DMS114 treated with DMSO at 0.1 percent for 48 hours (cell line): ENCODE results near the gene TPRX1.
"Not testable (repeated sequence)": the region's sequence is repeated elsewhere in the genome, so short reads cannot be mapped to it uniquely, and the experiment has no call there.

Experiments used
- DNase-seq: peaks from one replicate; lab custom pipeline; 2025; ENCODE audit not compliant: unreplicated experiment; lab: John Stamatoyannopoulos, UW

Gene TPRX1

DNA sequence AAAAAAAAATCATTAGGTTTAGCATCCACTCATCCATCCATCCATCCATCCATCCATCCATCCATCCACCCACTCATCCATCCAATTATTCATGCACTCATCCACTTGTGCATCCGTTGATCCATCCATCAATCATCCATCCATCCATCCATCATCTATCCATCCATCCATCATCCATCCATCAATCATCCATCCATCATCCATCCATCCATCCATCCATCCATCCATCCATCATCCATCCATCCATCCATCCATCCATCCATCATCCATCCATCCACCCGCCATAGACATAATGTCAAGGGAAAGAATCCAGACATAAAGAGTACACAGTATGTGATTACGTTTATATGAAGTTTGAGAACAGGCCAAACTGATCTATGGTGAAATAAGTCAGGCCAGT lies 34.8 kb downstream of the TPRX1 start:
- no peak for DNase-seq

DNA sequence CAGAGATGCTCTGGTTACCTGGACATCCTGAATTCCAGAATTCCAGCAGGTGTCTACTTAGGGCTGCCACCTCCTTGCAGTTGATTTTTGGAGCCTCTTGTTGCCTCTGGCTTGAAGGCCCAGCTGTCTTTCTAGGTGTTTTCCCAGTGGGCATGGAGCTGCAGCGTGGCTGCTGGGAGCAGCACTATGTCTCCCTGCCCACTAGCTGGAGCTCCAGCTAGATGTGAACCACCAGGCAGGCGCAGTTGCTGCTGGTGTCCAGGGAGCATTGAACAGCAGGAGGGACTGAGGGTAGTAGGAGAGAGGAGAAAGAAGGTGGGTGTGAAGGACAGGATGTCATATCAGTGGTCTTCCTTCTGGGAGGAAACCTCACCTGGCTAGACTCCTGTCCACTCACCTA lies 35.7 kb downstream of the TPRX1 start:
- no peak for DNase-seq

DNA sequence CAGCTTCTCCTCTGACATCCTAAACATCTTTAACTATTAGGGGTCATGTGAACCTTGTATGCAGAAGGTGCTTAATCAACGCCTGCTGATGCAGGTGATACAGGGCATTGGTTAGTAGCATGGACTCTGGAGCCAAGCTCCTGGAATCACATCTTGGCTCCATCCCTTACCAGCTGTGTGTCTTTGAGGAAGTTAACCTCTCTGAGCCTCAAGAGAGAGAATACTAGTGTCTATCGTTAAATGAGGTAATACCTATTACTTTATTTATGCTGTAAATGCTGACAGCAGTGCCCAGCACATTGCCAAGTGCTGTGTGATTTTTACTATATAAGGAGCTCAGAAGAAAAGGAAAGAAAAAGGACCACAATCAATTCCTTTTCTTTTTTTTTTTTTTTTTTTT lies 37.0 kb downstream of the TPRX1 start:
- no peak for DNase-seq

DNA sequence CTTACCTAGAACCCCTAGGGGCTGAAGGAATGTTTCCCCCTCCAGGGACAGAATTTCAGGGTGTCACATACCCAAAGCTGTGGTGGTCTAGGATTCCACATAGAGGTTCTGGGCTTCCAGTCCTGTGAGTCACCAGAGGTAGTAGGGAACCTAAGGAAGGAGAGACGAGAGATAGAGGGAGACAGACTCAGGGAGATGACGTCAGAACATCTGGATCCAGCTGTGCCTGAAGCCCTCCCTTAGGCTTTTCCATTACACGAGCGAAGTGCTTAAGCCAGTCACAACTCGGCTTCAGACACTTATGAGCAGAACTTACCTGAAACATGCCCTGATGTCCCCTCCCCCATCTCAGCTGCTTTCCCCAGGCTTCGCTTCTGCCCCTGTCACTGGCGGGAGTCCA lies 37.7 kb downstream of the TPRX1 start:
- DNase-seq: no peak

DNA sequence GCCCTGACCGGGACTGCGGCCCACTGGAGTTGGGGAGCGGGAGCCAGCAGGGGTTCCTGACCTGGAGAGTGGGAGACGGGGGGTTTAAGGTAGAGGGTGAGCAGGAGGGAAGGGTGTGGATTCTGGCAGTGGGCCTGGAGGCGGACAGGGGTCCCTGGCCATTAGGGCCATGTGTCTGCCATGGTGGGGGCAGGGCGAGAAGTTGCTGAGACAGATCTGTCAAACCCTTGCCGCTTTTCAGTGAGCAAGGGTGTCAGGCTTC lies 38.1 kb downstream of the TPRX1 start:
- no peak for DNase-seq

DNA sequence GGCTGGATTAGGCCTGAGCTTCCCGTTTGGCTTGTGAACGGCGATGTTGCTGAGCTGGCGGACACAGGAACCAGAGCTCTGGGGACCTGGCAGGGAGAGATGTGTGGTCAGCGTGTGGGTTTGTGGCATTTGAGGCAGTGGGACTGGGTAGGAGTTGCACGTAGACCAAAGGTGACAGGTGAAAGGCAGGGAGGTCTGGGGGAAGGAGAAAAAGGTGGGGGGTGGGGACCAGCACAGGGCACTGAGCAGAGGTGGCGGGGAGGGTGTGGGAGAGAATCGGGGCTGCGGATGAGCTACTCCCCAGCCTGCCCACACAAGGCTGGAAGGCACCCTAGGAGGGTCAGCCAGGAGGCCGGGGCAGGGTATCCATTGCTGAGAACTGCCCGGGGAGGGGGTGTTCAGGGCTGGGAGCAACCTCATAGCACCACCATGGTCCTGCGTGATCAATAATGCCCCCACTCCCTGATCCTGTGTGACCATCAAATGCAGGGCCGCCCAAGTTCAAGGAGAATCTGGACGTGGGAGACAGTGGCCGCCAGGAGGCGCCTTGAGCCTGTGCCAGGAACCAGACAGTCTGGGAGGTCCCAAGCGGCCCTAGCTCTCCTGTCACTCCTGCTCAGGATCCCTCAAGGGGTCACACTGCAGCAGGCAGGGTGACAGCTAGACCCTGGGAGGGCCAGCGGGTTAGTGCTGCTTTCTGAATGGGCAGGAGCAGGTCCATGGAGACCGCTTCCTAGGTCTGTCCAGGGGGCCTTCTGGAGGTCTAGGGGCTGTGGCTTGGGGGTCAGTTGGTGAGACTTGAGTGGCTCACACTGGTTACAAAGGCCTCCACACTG lies 38.6 kb downstream of the TPRX1 start:
- DNase-seq: no peak

DNA sequence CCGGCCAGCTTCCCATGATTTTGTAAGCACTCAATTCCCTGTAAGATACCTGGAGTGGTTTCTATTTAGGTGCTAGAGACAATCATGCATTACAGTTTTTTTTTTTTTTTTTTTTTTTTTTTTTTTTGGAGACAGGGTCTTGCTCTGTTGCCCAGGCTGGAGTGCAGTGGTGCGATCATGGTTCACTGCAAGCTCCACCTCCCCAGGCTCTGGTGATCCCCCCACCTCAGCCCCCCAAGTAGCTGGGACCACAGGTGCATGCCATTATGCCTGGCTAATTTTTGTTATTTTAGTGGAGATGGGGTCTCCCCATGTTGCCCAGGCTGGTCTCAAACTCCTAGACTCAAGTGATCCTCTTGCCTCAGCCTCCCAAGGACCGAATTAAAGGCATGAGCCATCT lies 39.6 kb downstream of the TPRX1 start:
- not testable (repeated sequence) for DNase-seq

DNA sequence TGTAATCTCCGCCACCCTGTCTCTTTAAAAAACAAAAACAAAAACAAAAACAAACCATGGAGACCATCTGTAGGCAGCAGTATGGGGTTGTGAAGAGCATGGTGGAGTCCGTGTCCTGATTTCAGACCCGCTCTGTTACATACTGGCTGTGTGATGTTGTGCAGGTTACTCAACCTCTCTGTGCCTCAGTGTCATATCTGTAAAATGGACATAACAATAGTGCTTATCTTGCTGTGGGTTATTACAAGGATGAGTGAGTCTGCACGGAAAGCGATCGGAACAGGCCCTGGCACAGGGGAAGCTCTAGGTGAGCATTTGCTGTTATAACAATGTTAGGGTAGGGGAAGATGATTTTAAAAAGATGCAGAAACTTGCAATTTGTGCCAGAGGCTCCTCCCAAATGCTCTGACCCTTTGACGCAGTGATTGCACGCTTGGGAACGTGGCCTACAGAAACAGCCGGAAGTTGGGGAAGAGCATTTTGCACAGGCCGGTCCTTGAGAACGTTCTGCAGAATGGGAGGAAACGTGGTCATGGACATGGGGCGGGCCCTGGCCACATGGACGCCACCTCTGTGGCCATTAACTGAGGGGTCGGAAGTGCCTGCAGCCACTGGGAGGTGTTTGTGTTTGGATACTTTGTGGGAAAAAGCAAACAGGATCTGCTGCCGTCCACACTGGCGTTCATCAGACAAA lies 41.6 kb downstream of the TPRX1 start:
- DNase-seq: no peak

DNA sequence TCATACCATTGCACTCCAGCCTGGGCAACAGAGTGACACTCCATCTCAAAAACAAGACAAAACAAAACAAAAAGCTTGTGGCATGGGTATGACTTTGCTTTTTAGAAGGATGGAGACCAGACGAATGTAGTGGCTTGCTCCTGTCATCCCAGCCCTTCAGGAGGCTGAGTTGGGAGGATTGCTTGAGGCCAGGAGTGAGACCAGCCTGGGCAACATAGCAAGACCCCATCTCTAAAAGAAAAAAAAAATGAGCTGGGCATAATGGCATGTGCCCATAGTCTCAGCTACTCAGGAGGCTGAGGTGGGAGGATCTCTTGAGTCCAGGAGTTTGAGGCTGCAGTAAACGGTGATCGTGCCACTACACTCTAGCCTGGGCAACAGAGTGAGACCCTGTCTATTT lies 42.2 kb downstream of the TPRX1 start:
- no peak for DNase-seq

DNA sequence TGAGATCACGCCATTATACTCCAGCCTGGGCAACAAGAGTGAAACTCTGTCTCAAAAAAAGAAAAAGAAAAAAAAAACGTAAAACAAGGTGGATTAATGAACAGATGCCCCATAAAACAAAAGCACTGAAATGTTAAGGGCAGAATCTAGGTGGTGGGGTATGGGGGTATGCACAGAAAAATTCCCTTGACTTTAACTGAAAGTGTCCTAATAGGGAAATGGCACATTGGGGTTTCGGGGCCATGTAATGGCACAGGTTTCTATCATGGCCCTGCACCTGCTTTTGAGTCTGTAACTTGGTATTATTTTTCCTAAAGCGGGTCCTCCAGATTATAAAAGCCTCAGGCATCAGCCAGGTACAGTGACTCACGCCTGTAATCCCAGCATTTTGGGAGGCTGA lies 42.8 kb downstream of the TPRX1 start:
- DNase-seq: no peak

DNA sequence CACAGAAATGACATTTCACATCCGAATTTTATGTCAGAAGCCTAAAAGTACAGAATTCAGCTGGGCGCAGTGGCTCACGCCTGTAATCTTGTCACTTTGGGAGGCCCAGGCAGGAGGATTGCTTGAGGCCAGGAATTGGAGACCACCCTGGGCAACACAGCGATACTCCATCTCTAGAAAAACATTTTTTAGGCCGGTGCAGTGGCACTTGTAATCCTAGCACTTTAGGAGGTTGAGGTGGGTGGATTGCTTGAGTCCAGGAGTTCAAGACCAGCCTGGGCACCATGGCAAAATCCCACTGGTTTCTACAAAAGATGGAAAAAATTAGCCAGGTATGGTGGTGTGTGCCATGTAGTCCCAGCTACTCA lies 43.7 kb downstream of the TPRX1 start:
- no peak for DNase-seq

DNA sequence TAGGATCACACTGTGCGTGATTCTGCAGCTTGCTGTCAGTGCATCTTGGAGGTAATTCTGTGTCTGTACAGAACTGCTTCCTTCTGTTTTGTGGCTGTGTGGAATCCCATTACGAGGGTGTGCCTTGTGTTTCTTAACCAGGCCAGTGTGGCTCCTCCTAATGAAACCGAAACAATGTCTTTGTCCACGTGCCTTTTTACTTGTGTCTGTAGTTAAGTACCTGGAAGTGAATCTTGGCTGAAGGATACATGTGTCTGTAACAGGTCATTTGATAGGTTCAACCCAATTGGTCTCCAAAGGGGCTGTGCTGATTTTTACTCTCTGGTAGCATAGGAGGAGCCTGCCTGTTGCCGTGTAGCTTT lies 45.9 kb downstream of the TPRX1 start:
- no peak for DNase-seq

DNA sequence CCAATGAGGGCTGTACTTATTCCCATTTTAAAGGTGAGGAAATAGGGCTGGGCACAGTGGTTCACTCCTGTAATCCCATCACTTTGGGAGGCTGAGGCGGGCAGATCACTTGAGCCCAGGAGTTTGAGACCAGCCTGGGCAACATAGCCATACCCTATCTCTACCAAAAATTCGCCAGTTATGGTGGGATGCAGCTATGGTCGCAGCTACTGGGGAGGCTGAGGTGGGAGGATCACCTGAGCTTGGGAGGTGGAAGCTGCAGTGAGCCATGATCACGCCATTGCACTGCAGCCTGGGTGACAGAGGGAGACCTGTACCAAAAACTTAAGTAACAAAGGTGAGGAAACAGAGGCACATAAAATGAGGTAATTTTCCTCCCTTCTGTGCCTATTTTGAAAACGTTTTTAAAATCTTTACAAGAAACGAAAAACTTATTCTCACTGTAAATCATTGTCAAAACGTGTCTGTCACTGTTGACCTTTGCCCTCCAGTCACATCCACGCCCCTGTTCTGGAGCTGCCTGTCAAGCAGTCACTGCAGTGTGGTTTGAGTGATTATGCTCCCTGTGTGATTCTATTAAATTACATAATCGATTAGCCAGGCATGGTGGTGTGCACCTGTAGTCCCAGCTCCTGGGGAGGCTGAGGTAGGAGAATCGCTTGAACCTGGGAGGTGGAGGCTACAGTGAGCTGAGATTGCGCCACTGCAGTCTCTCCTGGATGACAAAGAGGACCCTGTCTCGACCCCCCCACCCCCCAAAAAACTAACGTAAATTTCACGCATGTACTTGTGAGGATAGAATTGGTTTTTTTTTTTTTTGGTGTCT lies 46.5 kb downstream of the TPRX1 start:
- DNase-seq: no peak

DNA sequence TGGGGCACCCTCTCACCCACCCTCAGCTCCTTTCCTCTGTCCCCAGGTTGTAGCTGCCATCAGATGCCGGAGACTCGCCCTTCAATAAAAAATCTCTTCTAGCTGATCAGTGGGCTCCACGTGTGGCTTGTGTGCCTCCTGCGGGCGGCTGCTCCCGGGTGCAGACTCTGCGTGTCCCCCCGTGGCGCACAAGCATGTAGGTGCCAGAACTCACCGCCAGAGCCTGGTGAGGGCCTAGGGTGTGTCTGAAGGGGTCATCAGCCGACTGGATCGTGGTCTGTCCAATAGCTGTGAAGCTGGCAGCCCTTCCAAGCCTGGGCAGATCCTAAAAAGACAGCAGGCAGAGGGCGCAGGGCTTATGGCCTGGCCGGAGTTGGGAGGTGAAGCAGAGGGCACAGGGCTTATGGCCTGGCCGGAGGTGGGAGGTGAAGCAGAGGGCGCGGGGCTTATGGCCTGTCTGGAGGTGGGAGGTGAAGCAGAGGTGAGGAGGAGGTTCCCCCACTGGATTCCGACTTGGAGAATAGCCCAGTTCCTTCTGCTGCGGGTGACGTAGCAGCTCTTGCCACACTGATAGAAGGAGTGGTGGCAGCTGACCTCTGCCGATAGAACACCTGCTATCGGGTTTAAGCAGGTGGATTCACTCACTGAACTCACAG lies 47.3 kb downstream of the TPRX1 start:
- DNase-seq: no peak

DNA sequence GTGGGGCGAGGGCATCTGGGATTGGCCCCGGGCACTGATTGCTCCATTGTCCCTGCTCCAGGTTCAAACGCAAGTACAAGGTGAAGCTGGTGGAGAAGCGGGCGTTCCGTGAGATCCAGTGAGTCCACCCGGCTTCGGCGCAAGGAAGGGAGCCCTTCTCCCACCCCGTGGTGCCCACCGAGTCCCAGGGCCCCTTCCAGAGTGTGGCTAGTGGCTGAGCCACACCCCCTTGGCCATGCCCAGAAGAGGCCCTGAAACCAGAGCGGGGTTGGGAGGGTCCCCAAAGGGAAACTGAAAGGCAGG lies 47.8 kb downstream of the TPRX1 start:
- no peak for DNase-seq

DNA sequence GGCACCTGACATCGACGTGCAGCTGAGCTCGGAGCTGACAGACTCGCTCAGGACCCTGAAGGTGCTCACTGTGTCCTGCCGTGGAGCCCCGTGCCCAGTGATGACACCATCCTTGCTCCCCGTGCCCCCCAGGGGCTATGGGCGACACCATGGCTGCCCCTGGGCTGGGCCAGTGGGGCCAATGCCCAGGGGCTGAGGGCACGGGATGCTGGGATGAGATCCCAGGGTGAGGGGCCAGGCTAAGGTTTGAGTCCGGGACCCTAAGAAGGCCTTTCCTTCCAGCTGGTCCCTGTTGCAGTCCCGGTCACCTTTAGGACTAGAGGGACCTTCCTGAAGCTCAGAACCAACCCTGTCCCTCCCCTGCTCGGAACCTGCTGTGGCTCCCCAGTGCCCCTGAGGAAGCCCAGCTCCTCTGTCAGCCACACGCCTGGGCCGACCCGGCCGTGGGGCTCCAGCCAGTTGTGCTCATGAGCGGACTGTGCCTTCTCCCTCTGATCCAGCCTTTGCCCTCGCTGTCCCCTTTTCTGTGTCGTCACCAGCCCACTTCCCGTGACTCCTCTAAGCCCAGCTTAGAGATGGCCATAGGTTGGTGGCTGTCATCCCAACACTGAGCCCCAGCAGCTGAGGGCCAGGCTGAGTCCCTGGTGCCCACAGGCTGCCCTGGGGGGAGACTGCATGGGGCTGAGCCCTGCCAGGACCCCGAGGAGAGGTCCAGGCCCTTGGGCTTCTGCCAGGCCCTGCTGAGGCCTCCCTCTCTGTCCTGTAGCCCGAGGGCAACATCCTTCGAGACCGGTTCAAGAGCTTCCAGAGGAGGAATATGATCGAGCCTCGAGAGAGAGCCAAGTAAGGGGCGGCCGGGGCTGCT lies 48.4 kb downstream of the TPRX1 start:
- no peak for DNase-seq

DNA sequence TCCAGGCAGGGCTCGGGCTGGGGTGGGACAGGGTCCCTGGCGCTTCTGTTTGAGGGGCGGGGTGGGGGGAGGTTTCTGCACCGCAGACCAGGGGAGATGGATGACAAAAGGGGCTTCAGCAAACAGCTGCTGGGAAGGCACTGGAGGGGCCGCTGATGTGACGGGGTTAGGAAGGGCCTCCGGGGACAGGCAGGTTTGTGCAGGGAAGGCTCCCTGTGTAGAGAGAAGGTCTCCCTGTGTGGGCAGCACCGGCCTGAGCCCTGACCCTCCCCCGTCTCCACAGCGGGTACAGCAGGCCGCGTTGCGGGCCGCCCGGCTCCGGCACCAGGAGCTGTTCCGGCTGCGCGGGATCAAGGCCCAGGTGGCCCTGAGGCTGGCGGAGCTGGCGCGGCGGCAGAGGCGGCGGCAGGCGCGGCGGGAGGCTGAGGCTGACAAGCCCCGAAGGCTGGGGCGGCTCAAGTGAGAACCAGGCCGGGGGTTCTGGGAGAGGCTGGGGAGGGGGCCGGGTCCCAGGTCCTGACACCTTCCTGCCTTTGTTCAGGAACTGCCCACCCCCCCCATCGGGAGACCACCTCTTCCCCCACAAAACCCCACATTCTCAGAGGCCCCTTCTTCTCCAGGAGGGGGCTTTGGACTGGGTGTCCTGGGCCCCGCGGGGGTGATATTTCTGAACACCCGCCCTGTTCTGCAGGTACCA lies 49.1 kb downstream of the TPRX1 start:
- no peak for DNase-seq

DNA sequence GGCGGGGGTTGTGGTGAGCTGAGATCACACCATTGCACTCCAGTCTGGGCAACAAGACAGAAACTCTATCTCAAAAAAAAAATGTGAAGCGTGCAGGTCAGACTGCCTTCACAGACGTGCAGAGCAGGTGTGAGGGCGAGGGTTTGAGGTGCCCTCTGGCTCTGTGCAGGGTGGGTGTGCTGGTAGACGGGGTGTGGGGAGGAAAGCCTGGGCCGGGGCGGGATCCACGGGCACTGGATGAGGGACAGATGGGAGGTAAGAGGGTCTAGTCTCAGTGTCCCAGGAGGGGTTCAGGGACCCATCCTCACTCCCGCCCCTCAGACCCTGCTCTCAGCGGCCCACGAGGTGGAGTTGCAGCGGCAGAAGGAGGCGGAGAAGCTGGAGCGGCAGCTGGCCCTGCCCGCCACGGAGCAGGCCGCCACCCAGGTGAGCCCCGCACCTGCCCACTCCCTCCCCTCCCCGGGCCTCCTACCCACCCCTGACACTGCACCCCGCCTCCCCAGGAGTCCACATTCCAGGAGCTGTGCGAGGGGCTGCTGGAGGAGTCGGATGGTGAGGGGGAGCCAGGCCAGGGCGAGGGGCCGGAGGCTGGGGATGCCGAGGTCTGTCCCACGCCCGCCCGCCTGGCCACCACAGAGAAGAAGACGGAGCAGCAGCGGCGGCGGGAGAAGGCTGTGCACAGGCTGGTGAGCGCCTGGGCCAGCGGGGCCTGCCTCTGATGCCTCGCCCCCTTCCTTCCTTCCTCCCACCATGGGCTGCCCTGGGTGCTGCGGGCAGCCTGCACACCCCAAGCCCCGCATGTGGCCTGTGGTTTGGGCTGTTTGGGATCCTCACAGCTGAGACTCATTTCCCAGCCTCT lies 49.9 kb downstream of the TPRX1 start:
- DNase-seq: no peak

DNA sequence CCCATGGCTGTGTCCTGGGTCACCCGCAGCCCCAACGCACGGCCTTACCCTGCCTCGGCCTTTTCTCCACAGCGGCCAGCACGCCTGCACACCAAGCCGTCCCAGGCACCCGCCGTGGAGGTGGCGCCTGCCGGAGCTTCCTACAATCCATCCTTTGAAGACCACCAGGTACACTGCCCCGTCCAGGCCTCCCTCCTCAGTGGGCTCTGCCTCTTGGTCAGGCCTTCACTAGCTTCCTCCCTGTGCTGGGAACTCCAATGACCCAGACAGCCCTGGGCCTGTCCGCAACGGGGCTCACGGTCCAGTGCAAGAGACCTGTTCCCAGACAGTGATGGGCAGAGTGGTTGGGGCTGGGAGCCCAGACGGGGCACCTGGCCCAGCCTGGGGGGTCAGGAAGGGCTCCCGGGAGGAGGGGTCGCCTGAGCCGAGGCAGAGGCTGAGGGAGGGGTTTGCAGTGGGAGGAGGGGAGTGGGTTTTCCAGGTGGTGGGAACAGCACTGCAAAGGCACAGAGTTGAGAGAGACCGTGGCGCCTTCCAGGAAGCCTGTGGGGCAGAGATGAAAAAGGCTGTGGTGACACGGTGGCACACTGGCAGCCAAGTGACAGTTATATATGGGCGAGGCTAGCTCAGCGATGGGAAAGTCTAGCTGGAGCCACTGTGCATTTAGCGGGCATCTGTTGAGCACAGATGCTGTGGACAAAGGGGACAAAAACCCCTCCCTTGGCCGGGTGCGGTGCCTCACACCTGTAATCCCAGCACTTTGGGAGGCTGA lies 51.7 kb downstream of the TPRX1 start:
- DNase-seq: no peak
